HepG2 (cell line): ENCODE data around the gene UACA. TPM values are rescaled to one million over a fixed set of nuclear protein-coding genes. Genes with fewer than 3 reads are reported as not detected.

Source experiments
- ATAC-seq: fragments of 200-7000 bp; cut with Tn5 transposase; 3 replicates; pipeline ENCODE4 v1.9.1; 2020; ENCODE audit warnings: mild to moderate bottlenecking, moderate library complexity
- BruUV-seq: library from RNA; stranded (reverse); fragments of 400-500 nt; replicated peaks from 2 replicates; lab custom pipeline; 2021; lab: Mats Ljungman, UMichigan
- CTCF ChIA-PET: fragments of 300-600 bp; formaldehyde crosslinking; extraction: SDS; loops from one replicate; lab custom pipeline; 2021; ENCODE audit warnings: low total read pairs, inconsistent platforms, low intra/inter-chr PET ratio; lab: Yijun Ruan, JAX
- POLR2A ChIA-PET: fragments of 350-600 bp; sonication (Branson Sonifier 250); formaldehyde crosslinking; loops from one replicate; lab custom pipeline; 2020; ENCODE audit warnings: antibody characterized with exemption, inconsistent platforms; lab: Yijun Ruan, JAX
- DNase-seq: peaks from one replicate; pipeline ENCODE4 v3.0.0-alpha.2; 2015; ENCODE audit warnings: low spot score
- FAIRE-seq: peaks from 3 replicates; lab custom pipeline; 2011; peaks lifted over from hg19 to GRCh38; lab: Jason Lieb, UNC
- H2AFZ ChIP-seq: one replicate; pipeline ENCODE4 v1.6.1; 2011; ENCODE audit warnings: low read length, inconsistent platforms
- H3K27ac ChIP-seq: fragments of 300-600 bp; 3 replicates; pipeline ENCODE4 v1.8.0; 2011; ENCODE audit warnings: mixed run types, mild to moderate bottlenecking, mixed read lengths, low read length, inconsistent platforms; ENCODE audit not compliant: insufficient read depth; ENCODE audit errors: extremely low read length
- H3K27me3 ChIP-seq, 2 experiments: fragments of 200-600 bp in 1 of 2; 2 replicates in 1 of 2; 3 replicates in 1 of 2; pipeline versions ENCODE4 v1.6.0 to v1.8.0; 2011; ENCODE audit warnings: low read length in 2 of 2, mild to moderate bottlenecking in 2 of 2, moderate library complexity in 2 of 2, inconsistent platforms in 1 of 2; ENCODE audit not compliant: insufficient read depth in 2 of 2, control insufficient read depth in 1 of 2
- H3K36me3 ChIP-seq, 2 experiments: fragments of 200-600 bp in 1 of 2; replicated peaks in 1 of 2; 2 replicates in 1 of 2; 3 replicates in 1 of 2; pipeline versions ENCODE4 v1.5.1 to v1.8.0; 2011; ENCODE audit warnings: low read length in 2 of 2, inconsistent platforms in 1 of 2; ENCODE audit not compliant: insufficient read depth in 2 of 2, control insufficient read depth in 1 of 2
- H3K4me1 ChIP-seq: 2 replicates; pipeline ENCODE4 v1.5.1; 2012; ENCODE audit warnings: low read length, inconsistent platforms; ENCODE audit not compliant: insufficient read depth
- H3K4me2 ChIP-seq: 2 replicates; pipeline ENCODE4 v1.6.0; 2011; ENCODE audit warnings: low read depth, low read length, inconsistent platforms
- H3K4me3 ChIP-seq, 3 experiments: fragments of 200-600 bp in 1 of 3; sonication (generic), shearing (Covaris generic) in 1 of 3; replicated peaks in 1 of 3; 2 replicates each; pipeline ENCODE4 v1.5.1; 2011 to 2016; ENCODE audit warnings: low read length in 3 of 3, inconsistent platforms in 2 of 3, low read depth in 2 of 3, mild to moderate bottlenecking in 2 of 3, control low read depth in 1 of 3, mixed read lengths in 1 of 3; ENCODE audit not compliant: insufficient read depth in 1 of 3
- H3K79me2 ChIP-seq: one replicate; pipeline ENCODE4 v1.6.1; 2011; ENCODE audit warnings: low read length, inconsistent platforms; ENCODE audit not compliant: insufficient read depth
- H3K9ac ChIP-seq: 2 replicates; pipeline ENCODE4 v1.6.0; 2011; ENCODE audit warnings: mild to moderate bottlenecking, low read depth, low read length, inconsistent platforms; ENCODE audit not compliant: insufficient read depth
- H3K9me3 ChIP-seq: 2 replicates; pipeline ENCODE4 v1.5.1; 2012; ENCODE audit warnings: mild to moderate bottlenecking, low read length
- H4K20me1 ChIP-seq: 2 replicates; pipeline ENCODE4 v1.6.0; 2011; ENCODE audit warnings: inconsistent platforms, mild to moderate bottlenecking, low read length, moderate library complexity; ENCODE audit not compliant: insufficient read depth
- CAMTA2 ChIP-seq: sonication (generic); formaldehyde crosslinking; IDR thresholded peaks from 2 replicates; pipeline ENCODE4 v1.4.0; 2020; ENCODE audit warnings: mild to moderate bottlenecking, missing genetic modification reagents, borderline replicate concordance
- GZF1 ChIP-seq: sonication (generic); formaldehyde crosslinking; IDR thresholded peaks from 2 replicates; pipeline ENCODE4 v1.5.1; 2020; ENCODE audit warnings: mild to moderate bottlenecking, missing genetic modification reagents
- HMG20A ChIP-seq: IDR thresholded peaks from 2 replicates; pipeline ENCODE4 v1.6.1; 2016; ENCODE audit warnings: borderline replicate concordance
- KLF6 ChIP-seq: IDR thresholded peaks from 2 replicates; pipeline ENCODE4 v1.8.0; 2016; ENCODE audit warnings: missing biosample characterization, missing genetic modification reagents
- MEIS2 ChIP-seq: sonication (generic); formaldehyde crosslinking; IDR thresholded peaks from 2 replicates; pipeline ENCODE4 v1.9.0; 2021; ENCODE audit warnings: mild to moderate bottlenecking, missing genetic modification reagents
- MIER2 ChIP-seq: IDR thresholded peaks from 2 replicates; pipeline ENCODE4 v1.6.1; 2016; ENCODE audit warnings: missing biosample characterization, missing genetic modification reagents
- MZF1 ChIP-seq: sonication (generic); formaldehyde crosslinking; IDR thresholded peaks from 2 replicates; pipeline ENCODE4 v1.8.1; 2023; ENCODE audit warnings: mild to moderate bottlenecking, missing genetic modification reagents, borderline replicate concordance
- NFIB ChIP-seq: sonication (generic); formaldehyde crosslinking; IDR thresholded peaks from 2 replicates; pipeline ENCODE4 v1.9.0; 2021; ENCODE audit warnings: missing genetic modification reagents, mild to moderate bottlenecking, borderline replicate concordance
- RFXANK ChIP-seq: IDR thresholded peaks from 2 replicates; pipeline ENCODE4 v1.6.1; 2016
- ZNF180 ChIP-seq: sonication (generic); formaldehyde crosslinking; IDR thresholded peaks from 2 replicates; pipeline ENCODE4 v1.4.0; 2020; ENCODE audit warnings: low read depth, missing genetic modification reagents, borderline replicate concordance
- ZNF337 ChIP-seq: sonication (generic); formaldehyde crosslinking; IDR thresholded peaks from 2 replicates; pipeline ENCODE4 v1.5.1; 2020; ENCODE audit warnings: missing genetic modification reagents, low read depth, mild to moderate bottlenecking, borderline replicate concordance
- WGBS: methylation state at CpG from one replicate; pipeline ENCODE4 v1.1.6; 2017; ENCODE audit warnings: low lambda C conversion rate; 5-methylcytosine and 5-hydroxymethylcytosine counted together
- in situ Hi-C: cut with HindIII; loops from 2 replicates; pipeline ENCODE4 v1.10.0; 2017; ENCODE audit warnings: low pct_unique_long_range_greater_than_20kb; ENCODE audit not compliant: extremely low pct_ligation_motif_present
- intact Hi-C: fragments of 100-400 bp; cut with micrococcal nuclease; formaldehyde crosslinking; loops from one replicate; pipeline ENCODE4 v1.10.0; 2022; ENCODE audit not compliant: unreplicated experiment
- polyA plus RNA-seq, 8 experiments: library from polyadenylated mRNA; depleted of rRNA in 3 of 8; stranded (reverse) in 7 of 8; unstranded in 1 of 8; fragments of >200 nt; fragmentation: Illumina TruSeq in 4 of 8; extraction: Trizol in 4 of 8; gene quantifications; 2 replicates each; pipeline versions ENCODE4 v1.2.1 to v1.2.3, GENCODE V29; 2011 to 2016; ENCODE audit warnings: low read depth in 4 of 8, missing spikeins in 1 of 8, mixed read lengths in 1 of 8; ENCODE audit not compliant: insufficient read depth in 1 of 8
- total RNA-seq, 5 experiments: library from RNA; depleted of rRNA; stranded (reverse); fragments of >200 nt; fragmentation: Illumina TruSeq; extraction: Trizol; gene quantifications; 2 replicates each; pipeline ENCODE4 v1.2.3, GENCODE V29; 2016; ENCODE audit warnings: low read depth in 1 of 5
- TF ChIP-seq, protein P1 (sequence below): IDR thresholded peaks from 2 replicates; pipeline ENCODE4 v1.6.1; 2018; ENCODE audit warnings: missing genetic modification reagents
- TF ChIP-seq, protein P2 (sequence below): IDR thresholded peaks from 2 replicates; pipeline ENCODE4 v1.6.1; 2016; ENCODE audit warnings: mild to moderate bottlenecking

UACA gene
- total and polyA plus RNA-seq, 2 of the 13 experiments (the other 11 are each of a cell fraction or from before 2014, with no cell fraction given) = 17.8 to 39.2 TPM

DNA sequence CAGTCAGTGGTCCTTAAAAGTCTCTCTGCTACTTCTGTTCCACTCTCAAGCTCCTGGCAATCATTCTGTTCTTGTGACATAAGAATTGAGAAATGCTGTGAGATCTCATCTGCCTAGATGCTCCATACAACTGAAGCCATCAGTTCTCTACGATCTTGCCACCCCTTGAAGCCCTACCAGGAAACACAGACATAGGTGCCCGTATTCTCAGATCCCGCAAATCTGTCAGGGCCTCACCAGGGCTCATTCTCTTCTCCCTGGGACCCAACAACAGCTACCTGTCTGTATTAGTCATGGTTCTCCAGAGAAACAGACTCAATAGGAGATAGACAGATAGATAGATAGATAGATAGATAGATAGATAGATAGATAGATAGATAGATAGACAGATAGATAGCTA is 149.1 kb downstream of the UACA start:
- Histone ChIP-seq H3K27ac (no peak overlapping the region), H3K27me3 (no peaks in the 10 kb centered on the region), H3K36me3 (no peaks in the 10 kb centered on the region), H2AFZ (no peak overlapping the region), H4K20me1 (no peaks in the 10 kb centered on the region), H3K4me3 (no peak overlapping the region), H3K4me1 (peaks cover 35% of the 10 kb centered on the region), H3K4me2 (no peak overlapping the region), H3K9ac (no peak overlapping the region), H3K9me3 (no peaks in the 10 kb centered on the region), H3K79me2 (no peaks in the 10 kb centered on the region)
- no TSS peak for BruUV-seq
- FAIRE-seq (no peak), ATAC-seq (no peak), DNase-seq (no peak)
- CTCF ChIA-PET = no interaction called here
- in situ Hi-C loops (no loop called here), intact Hi-C loops (no loop called here)
- TF ChIP-seq, protein P1, sequence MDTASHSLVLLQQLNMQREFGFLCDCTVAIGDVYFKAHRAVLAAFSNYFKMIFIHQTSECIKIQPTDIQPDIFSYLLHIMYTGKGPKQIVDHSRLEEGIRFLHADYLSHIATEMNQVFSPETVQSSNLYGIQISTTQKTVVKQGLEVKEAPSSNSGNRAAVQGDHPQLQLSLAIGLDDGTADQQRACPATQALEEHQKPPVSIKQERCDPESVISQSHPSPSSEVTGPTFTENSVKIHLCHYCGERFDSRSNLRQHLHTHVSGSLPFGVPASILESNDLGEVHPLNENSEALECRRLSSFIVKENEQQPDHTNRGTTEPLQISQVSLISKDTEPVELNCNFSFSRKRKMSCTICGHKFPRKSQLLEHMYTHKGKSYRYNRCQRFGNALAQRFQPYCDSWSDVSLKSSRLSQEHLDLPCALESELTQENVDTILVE (CRISPR knock-in tag) = no peak
- TF ChIP-seq MEIS2 (CRISPR knock-in tag) (no peak), CAMTA2 (no peak), MIER2 (CRISPR knock-in tag) (no peak), MZF1 (CRISPR knock-in tag) (no peak), ZNF337 (CRISPR knock-in tag) (no peak), GZF1 (no peak), RFXANK (no peak), HMG20A (CRISPR knock-in tag) (no peak), KLF6 (CRISPR knock-in tag) (no peak), ZNF180 (no peak), NFIB (CRISPR knock-in tag) (no peak)
- TF ChIP-seq, protein P2, sequence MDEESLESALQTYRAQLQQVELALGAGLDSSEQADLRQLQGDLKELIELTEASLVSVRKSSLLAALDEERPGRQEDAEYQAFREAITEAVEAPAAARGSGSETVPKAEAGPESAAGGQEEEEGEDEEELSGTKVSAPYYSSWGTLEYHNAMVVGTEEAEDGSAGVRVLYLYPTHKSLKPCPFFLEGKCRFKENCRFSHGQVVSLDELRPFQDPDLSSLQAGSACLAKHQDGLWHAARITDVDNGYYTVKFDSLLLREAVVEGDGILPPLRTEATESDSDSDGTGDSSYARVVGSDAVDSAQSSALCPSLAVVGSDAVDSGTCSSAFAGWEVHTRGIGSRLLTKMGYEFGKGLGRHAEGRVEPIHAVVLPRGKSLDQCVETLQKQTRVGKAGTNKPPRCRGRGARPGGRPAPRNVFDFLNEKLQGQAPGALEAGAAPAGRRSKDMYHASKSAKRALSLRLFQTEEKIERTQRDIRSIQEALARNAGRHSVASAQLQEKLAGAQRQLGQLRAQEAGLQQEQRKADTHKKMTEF = no peak
- WGBS = 93% methylated on average over 3 of the region's 3 CpGs
- POLR2A ChIA-PET = no interaction called here
